Panc1 (cell line): Measurements from ENCODE around the gene MPRIP. TPM values are rescaled to one million over a fixed set of nuclear protein-coding genes. Genes with fewer than 3 reads are reported as not detected.
A peak's percentile ranks its signal among the peaks of the same experiment; 100 is the strongest.

Experiments
- ATAC-seq: fragments of 200-7000 bp; cut with Tn5 transposase; 2 replicates; pipeline ENCODE4 v1.9.1; 2020; ENCODE audit warnings: mild to moderate bottlenecking, moderate library complexity
- BruUV-seq: library from RNA; stranded (reverse); fragments of 400-500 nt; replicated peaks from 2 replicates; lab custom pipeline; 2021; lab: Mats Ljungman, UMichigan
- CTCF ChIA-PET: fragments of 300-600 bp; sonication (Branson Sonifier 250); formaldehyde crosslinking; loops from one replicate; lab custom pipeline; 2022; ENCODE audit warnings: antibody characterized with exemption; lab: Charles Lee
- POLR2A ChIA-PET: fragments of 300-600 bp; sonication (Branson Sonifier 250); formaldehyde crosslinking; loops from one replicate; lab custom pipeline; 2022; ENCODE audit warnings: antibody characterized with exemption; lab: Charles Lee
- DNase-seq: peaks from one replicate; pipeline ENCODE4 v3.0.0-alpha.2; 2010; ENCODE audit warnings: low read depth, low spot score
- H3K27ac ChIP-seq: 2 replicates; pipeline ENCODE4 v1.5.1; 2011; ENCODE audit warnings: mild to moderate bottlenecking, low read length, inconsistent platforms
- H3K27me3 ChIP-seq: fragments of 200-500 bp; sonication (Bioruptor generic); 2 replicates; pipeline ENCODE4 v1.6.0; 2014; ENCODE audit warnings: low read length, inconsistent platforms; ENCODE audit not compliant: control insufficient read depth, insufficient read depth
- H3K36me3 ChIP-seq: fragments of 200-500 bp; sonication (Bioruptor generic); 2 replicates; pipeline ENCODE4 v1.5.1; 2014; ENCODE audit warnings: inconsistent platforms, mild to moderate bottlenecking, low read length, moderate library complexity; ENCODE audit not compliant: control insufficient read depth, insufficient read depth
- H3K4me1 ChIP-seq: 2 replicates; pipeline ENCODE4 v1.5.1; 2011; ENCODE audit warnings: inconsistent platforms, mild to moderate bottlenecking, low read length, moderate library complexity; ENCODE audit not compliant: control insufficient read depth, insufficient read depth
- H3K4me3 ChIP-seq, 2 experiments: 2 replicates each; pipeline ENCODE4 v1.5.1; 2011 to 2012; ENCODE audit warnings: low read depth in 2 of 2, low read length in 2 of 2, mild to moderate bottlenecking in 2 of 2, inconsistent platforms in 1 of 2, moderate library complexity in 1 of 2
- H3K9me3 ChIP-seq: fragments of 200-500 bp; sonication (Bioruptor generic); 2 replicates; pipeline ENCODE4 v1.5.1; 2014; ENCODE audit warnings: low read depth, mild to moderate bottlenecking, inconsistent platforms, low read length, moderate library complexity; ENCODE audit not compliant: control insufficient read depth, insufficient read depth
- POLR2AphosphoS5 ChIP-seq: IDR thresholded peaks from 2 replicates; pipeline ENCODE4 v1.6.1; 2012; ENCODE audit warnings: mild to moderate bottlenecking, low read depth, low read length, moderate library complexity
- SIN3A ChIP-seq: IDR thresholded peaks from 2 replicates; pipeline ENCODE4 v1.6.1; 2012; ENCODE audit warnings: low read depth, mild to moderate bottlenecking, low read length, moderate library complexity, borderline replicate concordance; ENCODE audit not compliant: insufficient read depth
- TCF7L2 ChIP-seq: IDR thresholded peaks from 2 replicates; pipeline ENCODE4 v1.6.1; 2011; ENCODE audit warnings: mild to moderate bottlenecking, low read depth, low read length, inconsistent platforms
- in situ Hi-C: cut with HindIII; loops from 2 replicates; pipeline ENCODE4 v1.10.0; 2016; ENCODE audit warnings: low sequenced_read_pairs, low pct_unique_long_range_greater_than_20kb
- intact Hi-C: fragments of 100-400 bp; cut with micrococcal nuclease; formaldehyde crosslinking; loops from one replicate; pipeline ENCODE4 v1.10.0; 2022; ENCODE audit not compliant: unreplicated experiment
- total RNA-seq: library from RNA; stranded (reverse); gene quantifications from one replicate; pipeline ENCODE4 v1.2.1, GENCODE V29; 2021; ENCODE audit not compliant: unreplicated experiment
- TF ChIP-seq, protein P1 (sequence below): fragments of 450-650 bp; IDR thresholded peaks from 2 replicates; pipeline ENCODE4 v1.5.1; 2017; ENCODE audit warnings: mild to moderate bottlenecking
- TF ChIP-seq, protein P2 (sequence below), 2 experiments: IDR thresholded peaks; 2 replicates each; pipeline ENCODE4 v1.6.1; 2011 to 2012; ENCODE audit warnings: low read depth in 2 of 2, control low read depth in 1 of 2, low read length in 1 of 2, mild to moderate bottlenecking in 1 of 2, moderate library complexity in 1 of 2; ENCODE audit not compliant: insufficient read depth in 1 of 2

MPRIP gene
- total RNA-seq, 1 experiment from 2014 or later, result 155 TPM

DNA sequence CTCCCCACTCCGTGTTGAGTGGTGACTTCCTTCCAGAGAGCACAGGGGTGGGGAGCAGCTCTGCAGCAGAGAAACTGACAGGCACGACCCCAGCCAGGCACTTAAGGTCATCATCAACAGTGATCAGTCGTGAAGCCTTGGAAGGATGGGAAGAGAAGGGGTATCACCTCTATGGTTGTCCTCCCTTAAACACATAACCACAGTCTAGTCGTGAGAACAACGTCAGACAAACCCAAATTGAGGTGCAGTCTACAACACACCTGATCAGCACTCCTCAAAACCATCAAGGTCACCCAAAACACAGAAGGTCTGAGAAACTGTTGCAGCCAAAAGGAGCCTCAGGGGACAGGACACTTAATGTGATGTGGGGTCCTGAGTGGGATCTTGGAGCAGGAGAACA, 68.3 kb downstream of the MPRIP start:
- POLR2A ChIA-PET, result no interaction called here
- Histone ChIP-seq H3K36me3 (no peaks in the 10 kb centered on the region), H3K4me1 (no peaks in the 10 kb centered on the region), H3K27me3 (no peaks in the 10 kb centered on the region), H3K9me3 (no peaks in the 10 kb centered on the region), H3K27ac (no peak overlapping the region), H3K4me3 (no peak overlapping the region)
- CTCF ChIA-PET, result no interaction called here
- DNase-seq, result no peak
- no TSS peak for BruUV-seq
- no peak for ATAC-seq
- intact Hi-C loops (no loop called here), in situ Hi-C loops (no loop called here)
- no peak for TF ChIP-seq POLR2AphosphoS5

DNA sequence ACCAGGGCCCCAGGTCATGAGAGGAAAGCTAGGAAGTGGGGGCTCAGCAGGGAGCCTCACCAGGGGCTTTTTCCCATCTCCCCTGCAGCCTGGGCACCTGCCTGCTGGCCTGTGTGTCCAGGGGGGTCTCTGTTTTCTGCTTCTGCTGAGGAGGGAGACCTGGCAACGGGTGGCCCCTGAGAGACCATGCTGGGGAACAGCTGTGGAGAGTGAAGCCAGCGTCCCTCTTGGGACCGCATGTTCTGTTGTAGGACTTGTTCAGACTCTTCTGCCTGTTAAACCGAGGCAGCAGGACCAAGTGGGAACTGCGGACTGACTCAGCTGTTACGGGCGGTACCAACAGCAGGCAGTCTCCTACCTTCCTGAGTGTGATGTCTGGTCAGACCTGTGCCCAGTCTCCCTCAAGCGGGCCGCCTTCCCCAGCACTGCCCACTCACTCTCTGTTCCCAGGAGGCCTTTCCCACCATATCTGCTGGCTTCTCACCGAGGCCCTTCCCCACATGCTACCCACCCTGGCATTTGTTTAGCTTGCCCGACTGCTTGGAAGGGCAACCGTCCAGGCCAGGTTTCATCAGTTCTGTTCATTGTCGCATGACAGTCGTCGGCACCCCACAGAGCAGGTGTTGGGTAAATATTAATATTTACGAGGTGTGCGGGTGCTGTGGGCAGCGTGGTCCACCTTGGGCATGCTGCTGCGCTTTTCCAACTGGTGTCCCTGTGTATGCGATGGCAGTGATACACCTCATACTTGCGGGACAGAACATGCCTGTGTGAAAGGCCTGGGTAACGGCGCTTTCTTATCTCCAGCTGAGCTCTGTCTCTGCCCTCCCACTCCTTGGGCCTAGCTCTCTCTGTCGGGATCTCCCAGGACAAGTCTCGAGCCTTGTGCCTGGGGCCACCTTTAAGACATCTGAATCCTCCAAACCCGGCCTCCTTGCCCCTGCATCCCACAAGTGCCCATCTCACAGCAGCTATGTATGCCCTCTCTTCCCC, 69.4 kb downstream of the MPRIP start:
- in situ Hi-C loops, result no loop called here
- Histone ChIP-seq H3K27ac (no peak overlapping the region), H3K9me3 (no peaks in the 10 kb centered on the region), H3K4me1 (no peaks in the 10 kb centered on the region), H3K36me3 (no peaks in the 10 kb centered on the region), H3K27me3 (no peaks in the 10 kb centered on the region), H3K4me3 (no peak overlapping the region)
- no peak for TF ChIP-seq POLR2AphosphoS5
- BruUV-seq, result no TSS peak
- ChIA-PET POLR2A (no interaction called here), CTCF (no interaction called here)
- intact Hi-C loops, result no loop called here
- no peak for ATAC-seq
- no peak for DNase-seq

DNA sequence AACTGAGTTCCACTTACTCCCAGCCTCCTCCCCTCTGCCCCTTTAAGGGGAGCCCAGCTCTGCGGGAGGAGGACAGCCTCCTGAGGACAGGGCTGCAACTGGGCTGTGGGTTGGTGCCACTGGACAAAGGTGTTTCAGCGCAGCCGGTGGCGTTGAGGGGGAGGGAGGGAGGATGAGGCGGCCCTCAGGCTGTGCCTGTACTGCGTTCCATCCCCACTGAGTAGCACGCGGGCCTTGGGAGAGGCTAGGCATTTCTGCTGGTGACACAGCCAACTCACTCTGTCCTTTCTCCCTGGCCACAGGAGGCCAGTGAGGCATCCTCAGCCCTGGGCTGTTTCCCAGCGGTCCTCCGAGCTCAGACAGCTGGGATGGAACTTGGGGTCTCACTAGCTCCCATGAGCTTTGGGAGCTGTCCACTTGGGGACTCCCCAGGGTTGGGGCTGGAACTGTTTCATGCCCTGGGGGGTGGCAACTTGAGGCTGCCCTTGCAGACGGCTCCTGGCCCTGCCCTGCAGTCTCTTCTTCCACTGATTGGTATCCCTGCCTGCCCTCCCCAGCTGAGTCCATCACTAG, 70.5 kb downstream of the MPRIP start:
- no peaks in the 10 kb centered on the region for H3K4me1 ChIP-seq
- CTCF ChIA-PET, result no interaction called here

More for the DNA sequence above, 70.5 kb downstream of the MPRIP start:
- Histone ChIP-seq H3K4me3 (no peak overlapping the region), H3K36me3 (no peaks in the 10 kb centered on the region), H3K9me3 (no peaks in the 10 kb centered on the region), H3K27ac (no peak overlapping the region), H3K27me3 (no peaks in the 10 kb centered on the region)
- intact Hi-C loops (no loop called here), in situ Hi-C loops (no loop called here)
- no TSS peak for BruUV-seq
- DNase-seq (no peak), ATAC-seq (peak; percentile 33; the same call in 1 of the 2 replicates)
- TF ChIP-seq, protein P1, sequence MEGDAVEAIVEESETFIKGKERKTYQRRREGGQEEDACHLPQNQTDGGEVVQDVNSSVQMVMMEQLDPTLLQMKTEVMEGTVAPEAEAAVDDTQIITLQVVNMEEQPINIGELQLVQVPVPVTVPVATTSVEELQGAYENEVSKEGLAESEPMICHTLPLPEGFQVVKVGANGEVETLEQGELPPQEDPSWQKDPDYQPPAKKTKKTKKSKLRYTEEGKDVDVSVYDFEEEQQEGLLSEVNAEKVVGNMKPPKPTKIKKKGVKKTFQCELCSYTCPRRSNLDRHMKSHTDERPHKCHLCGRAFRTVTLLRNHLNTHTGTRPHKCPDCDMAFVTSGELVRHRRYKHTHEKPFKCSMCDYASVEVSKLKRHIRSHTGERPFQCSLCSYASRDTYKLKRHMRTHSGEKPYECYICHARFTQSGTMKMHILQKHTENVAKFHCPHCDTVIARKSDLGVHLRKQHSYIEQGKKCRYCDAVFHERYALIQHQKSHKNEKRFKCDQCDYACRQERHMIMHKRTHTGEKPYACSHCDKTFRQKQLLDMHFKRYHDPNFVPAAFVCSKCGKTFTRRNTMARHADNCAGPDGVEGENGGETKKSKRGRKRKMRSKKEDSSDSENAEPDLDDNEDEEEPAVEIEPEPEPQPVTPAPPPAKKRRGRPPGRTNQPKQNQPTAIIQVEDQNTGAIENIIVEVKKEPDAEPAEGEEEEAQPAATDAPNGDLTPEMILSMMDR, result no peak
- TF ChIP-seq TCF7L2 (no peak), POLR2AphosphoS5 (no peak), SIN3A (no peak)
- TF ChIP-seq, protein P2, sequence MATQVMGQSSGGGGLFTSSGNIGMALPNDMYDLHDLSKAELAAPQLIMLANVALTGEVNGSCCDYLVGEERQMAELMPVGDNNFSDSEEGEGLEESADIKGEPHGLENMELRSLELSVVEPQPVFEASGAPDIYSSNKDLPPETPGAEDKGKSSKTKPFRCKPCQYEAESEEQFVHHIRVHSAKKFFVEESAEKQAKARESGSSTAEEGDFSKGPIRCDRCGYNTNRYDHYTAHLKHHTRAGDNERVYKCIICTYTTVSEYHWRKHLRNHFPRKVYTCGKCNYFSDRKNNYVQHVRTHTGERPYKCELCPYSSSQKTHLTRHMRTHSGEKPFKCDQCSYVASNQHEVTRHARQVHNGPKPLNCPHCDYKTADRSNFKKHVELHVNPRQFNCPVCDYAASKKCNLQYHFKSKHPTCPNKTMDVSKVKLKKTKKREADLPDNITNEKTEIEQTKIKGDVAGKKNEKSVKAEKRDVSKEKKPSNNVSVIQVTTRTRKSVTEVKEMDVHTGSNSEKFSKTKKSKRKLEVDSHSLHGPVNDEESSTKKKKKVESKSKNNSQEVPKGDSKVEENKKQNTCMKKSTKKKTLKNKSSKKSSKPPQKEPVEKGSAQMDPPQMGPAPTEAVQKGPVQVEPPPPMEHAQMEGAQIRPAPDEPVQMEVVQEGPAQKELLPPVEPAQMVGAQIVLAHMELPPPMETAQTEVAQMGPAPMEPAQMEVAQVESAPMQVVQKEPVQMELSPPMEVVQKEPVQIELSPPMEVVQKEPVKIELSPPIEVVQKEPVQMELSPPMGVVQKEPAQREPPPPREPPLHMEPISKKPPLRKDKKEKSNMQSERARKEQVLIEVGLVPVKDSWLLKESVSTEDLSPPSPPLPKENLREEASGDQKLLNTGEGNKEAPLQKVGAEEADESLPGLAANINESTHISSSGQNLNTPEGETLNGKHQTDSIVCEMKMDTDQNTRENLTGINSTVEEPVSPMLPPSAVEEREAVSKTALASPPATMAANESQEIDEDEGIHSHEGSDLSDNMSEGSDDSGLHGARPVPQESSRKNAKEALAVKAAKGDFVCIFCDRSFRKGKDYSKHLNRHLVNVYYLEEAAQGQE (IDR thresholded peaks at IDR 0.05; ENCODE audit: insufficient read depth in 1 of 2, low read depth in 2 of 2, low read length in 1 of 2), result no peak
- POLR2A ChIA-PET, result no interaction called here
